HG03045 (cell line): Measurements from ENCODE around the gene TAC3.
A peak's percentile ranks its signal among the peaks of the same experiment; 100 is the strongest.

Experiments
- ATAC-seq: cut with Tn5 transposase; IDR thresholded peaks from one replicate; pipeline ENCODE4 v1.9.1; 2021; ENCODE audit warnings: mild to moderate bottlenecking, moderate library complexity; ENCODE audit not compliant: unreplicated experiment

The TAC3 gene

GRCh38 chr12:57005980-57006808 is 10.1 kb downstream of the TAC3 start, which contains the start of gene ZBTB39:
ZBTB39 (minus strand) TSS chr12:57006546; CDS start chr12:57004917, 1,629 bp downstream.
- ATAC-seq, result peak; percentile 67

GRCh38 chr12:57004651-57005050 is 11.7 kb downstream of the TAC3 start:
- ATAC-seq, result no peak

GRCh38 chr12:57003395-57003794 is 12.9 kb downstream of the TAC3 start:
- ATAC-seq, result no peak

GRCh38 chr12:57001448-57001906 is 14.9 kb downstream of the TAC3 start:
- no peak for ATAC-seq

- no peak for ATAC-seq
Measured at GRCh38 chr12:57000393-57000792, 15.9 kb downstream of the TAC3 start.

- ATAC-seq, result no peak
Measured at GRCh38 chr12:56999456-56999855, 16.9 kb downstream of the TAC3 start.

GRCh38 chr12:56998981-56999380 is 17.3 kb downstream of the TAC3 start:
- ATAC-seq, result peak; percentile 77

GRCh38 chr12:56998316-56998715 is 18.0 kb downstream of the TAC3 start:
- no peak for ATAC-seq

- ATAC-seq, result no peak
Measured at GRCh38 chr12:56996793-56997545, 19.4 kb downstream of the TAC3 start.

- ATAC-seq, result no peak
Measured at GRCh38 chr12:56995930-56996496, 20.3 kb downstream of the TAC3 start.

GRCh38 chr12:56995201-56995929 is 21.0 kb downstream of the TAC3 start:
- ATAC-seq, result no peak

GRCh38 chr12:56994231-56994746 is 22.0 kb downstream of the TAC3 start:
- no peak for ATAC-seq

- ATAC-seq, result no peak
Measured at GRCh38 chr12:56993346-56993745, 23.0 kb downstream of the TAC3 start.

- no peak for ATAC-seq
Measured at GRCh38 chr12:56991319-56992246, 24.7 kb downstream of the TAC3 start.

- ATAC-seq, result no peak
Measured at GRCh38 chr12:56990648-56991318, 25.5 kb downstream of the TAC3 start.

GRCh38 chr12:56989861-56990610 is 26.3 kb downstream of the TAC3 start:
- ATAC-seq, result no peak

- no peak for ATAC-seq
Measured at GRCh38 chr12:56988207-56988739, 28.1 kb downstream of the TAC3 start.

GRCh38 chr12:56987551-56988053 is 28.7 kb downstream of the TAC3 start:
- no peak for ATAC-seq
